Gastrocnemius medialis (tissue), 4 donors: ENCODE measurements around the gene MMD2. TPM values are rescaled to one million over a fixed set of nuclear protein-coding genes. Genes with fewer than 3 reads are reported as not detected.

Source experiments
- ATAC-seq, 2 donors: fragments of 150-250 bp; one replicate each; pipeline ENCODE4 v1.9.1; 2016
- DNase-seq, 2 donors: peaks; one replicate each; pipeline ENCODE4 v3.0.0-alpha.2; 2019
- H3K27ac ChIP-seq, 4 donors: fragments of 200-600 bp; sonication (generic); 1 replicate in 1 of 4; 2 replicates in 3 of 4; pipeline ENCODE4 v1.5.1; 2016 to 2018; ENCODE audit warnings: mild to moderate bottlenecking in 2 of 4, moderate library complexity in 1 of 4
- H3K27me3 ChIP-seq, 3 donors: fragments of 200-600 bp; sonication (generic) in 2 of 3; 1 replicate in 1 of 3; 2 replicates in 2 of 3; pipeline versions ENCODE4 v1.5.1 to v1.6.0; 2016 to 2019; ENCODE audit warnings: mild to moderate bottlenecking in 1 of 3, moderate library complexity in 1 of 3
- H3K36me3 ChIP-seq, 2 donors: fragments of 200-600 bp; sonication (generic) in 1 of 2; one replicate each; pipeline ENCODE4 v1.5.1; 2017 to 2018
- H3K4me1 ChIP-seq, 2 donors: fragments of 200-600 bp; sonication (generic) in 1 of 2; one replicate each; pipeline ENCODE4 v1.5.1; 2016 to 2017; ENCODE audit warnings: mild to moderate bottlenecking in 2 of 2
- H3K4me3 ChIP-seq, 4 donors: fragments of 200-600 bp; sonication (generic) in 3 of 4; 1 replicate in 1 of 4; 2 replicates in 3 of 4; pipeline ENCODE4 v1.5.1; 2016 to 2019; ENCODE audit warnings: mild to moderate bottlenecking in 2 of 4
- H3K9me3 ChIP-seq, 3 donors: fragments of 200-600 bp; sonication (generic) in 2 of 3; 1 replicate in 1 of 3; 2 replicates in 2 of 3; pipeline ENCODE4 v1.5.1; 2016 to 2019
- CTCF ChIP-seq, 5 experiments: fragments of 450-650 bp in 3 of 5; fragments of 200-600 bp in 2 of 5; sonication (generic) in 2 of 5; IDR thresholded peaks in 4 of 5; conservative IDR thresholded peaks in 1 of 5; 1 replicate in 4 of 5; 2 replicates in 1 of 5; pipeline ENCODE4 v1.5.1; 2016 to 2019; ENCODE audit warnings: antibody characterized with exemption in 5 of 5, mild to moderate bottlenecking in 3 of 5, moderate library complexity in 3 of 5
- POLR2A ChIP-seq, 2 donors: fragments of 450-650 bp; IDR thresholded peaks; one replicate each; pipeline ENCODE4 v1.6.1; 2017; ENCODE audit warnings: antibody characterized with exemption in 2 of 2, mild to moderate bottlenecking in 2 of 2, moderate library complexity in 2 of 2
- in situ Hi-C, 4 donors: fragments of 200-750 bp; cut with MboI; loops; one replicate each; pipeline versions ENCODE4 v1.15.0 to v1.8.0; 2017; ENCODE audit warnings: low sequenced_read_pairs in 4 of 4
- intact Hi-C: fragments of 100-400 bp; cut with DNase I; formaldehyde crosslinking; loops from one replicate; pipeline ENCODE4 v1.15.1; 2023; ENCODE audit warnings: low total_unique reads
- total RNA-seq, 4 donors: library from RNA; depleted of rRNA; stranded (reverse); fragments of >200 nt; gene quantifications; one replicate each; pipeline versions ENCODE4 v1.1.0 to v1.2.3, GENCODE V29; 2016

MMD2 gene
- total RNA-seq, 4 donors from 2014 or later, result not detected

- DNase-seq (no peak), ATAC-seq (no peak)
- Histone ChIP-seq H3K27me3 (no peaks in the 10 kb centered on the region), H3K9me3 (no peaks in the 10 kb centered on the region), H3K27ac (no peak overlapping the region), H3K4me3 (no peak overlapping the region), H3K36me3 (no peaks in the 10 kb centered on the region), H3K4me1 (no peaks in the 10 kb centered on the region)
- TF ChIP-seq POLR2A (IDR thresholded peaks at IDR 0.05) (no peak), CTCF (IDR thresholded peaks at IDR 0.05 in 4 of 5, conservative IDR thresholded peaks at IDR 0.05 in 1 of 5) (no peak)
- in situ Hi-C loops, result no loop called here
- intact Hi-C loops, result no loop called here
These were observed 18.8 kb downstream of the MMD2 start for GRCh38 chr7:4939971-4940728.

DNA sequence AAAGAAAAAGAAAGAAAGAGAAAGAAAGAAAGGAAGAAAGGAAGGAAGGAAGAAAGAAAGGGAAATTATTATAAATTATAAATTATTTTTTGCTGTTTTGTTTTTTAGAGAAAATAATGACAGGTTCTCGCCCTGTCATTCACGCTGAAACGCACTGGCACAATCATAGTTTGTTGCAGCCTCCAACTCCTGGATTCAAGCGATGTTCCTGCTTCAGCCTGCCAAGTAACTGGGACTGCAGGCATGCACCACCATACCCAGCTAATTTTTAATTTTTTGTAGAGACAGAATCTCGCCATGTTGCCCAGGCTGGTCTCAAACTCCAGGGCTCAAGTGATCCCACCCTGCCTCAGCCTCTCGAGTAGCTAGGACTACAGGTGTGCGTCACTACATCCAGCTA is 21.6 kb downstream of the MMD2 start:
- H3K9me3 ChIP-seq, result no peaks in the 10 kb centered on the region
- H3K4me3 ChIP-seq, result no peak overlapping the region
- DNase-seq (no peak), ATAC-seq (no peak)
- H3K4me1 ChIP-seq, result no peaks in the 10 kb centered on the region
- no peaks in the 10 kb centered on the region for H3K36me3 ChIP-seq
- H3K27ac ChIP-seq, result no peak overlapping the region
- no peak for TF ChIP-seq CTCF (IDR thresholded peaks at IDR 0.05 in 4 of 5, conservative IDR thresholded peaks at IDR 0.05 in 1 of 5)
- no peak for TF ChIP-seq POLR2A (IDR thresholded peaks at IDR 0.05)
- in situ Hi-C loops, result no loop called here
- intact Hi-C loops, result no loop called here
- no peaks in the 10 kb centered on the region for H3K27me3 ChIP-seq

- H3K9me3 ChIP-seq, result no peaks in the 10 kb centered on the region
- no peaks in the 10 kb centered on the region for H3K36me3 ChIP-seq
- TF ChIP-seq CTCF (IDR thresholded peaks at IDR 0.05 in 4 of 5, conservative IDR thresholded peaks at IDR 0.05 in 1 of 5) (no peak), POLR2A (IDR thresholded peaks at IDR 0.05) (no peak)
- intact Hi-C loops (no loop called here), in situ Hi-C loops (no loop called here)
- no peak overlapping the region for H3K4me3 ChIP-seq
- peaks cover 0 to 2% (median 0%) of the 10 kb centered on the region in 3 donors for H3K27me3 ChIP-seq
- H3K4me1 ChIP-seq, result no peaks in the 10 kb centered on the region
- DNase-seq (no peak), ATAC-seq (no peak)
- H3K27ac ChIP-seq, result no peak overlapping the region
These were observed 24.5 kb downstream of the MMD2 start for GRCh38 chr7:4934419-4935025.

GRCh38 chr7:4931943-4932342 is 27.0 kb downstream of the MMD2 start:
- H3K27me3 ChIP-seq, result peaks cover 0 to 7% (median 0%) of the 10 kb centered on the region in 3 donors
- no peak overlapping the region for H3K4me3 ChIP-seq
- in situ Hi-C loops (no loop called here), intact Hi-C loops (no loop called here)
- no peak for ATAC-seq
- no peak overlapping the region for H3K27ac ChIP-seq
- no peaks in the 10 kb centered on the region for H3K4me1 ChIP-seq
- no peaks in the 10 kb centered on the region for H3K9me3 ChIP-seq
- H3K36me3 ChIP-seq, result no peaks in the 10 kb centered on the region
- DNase-seq, result no peak
- no peak for TF ChIP-seq POLR2A (IDR thresholded peaks at IDR 0.05)
- TF ChIP-seq CTCF (IDR thresholded peaks at IDR 0.05 in 4 of 5, conservative IDR thresholded peaks at IDR 0.05 in 1 of 5), result no peak
